BJ (cell line): ENCODE measurements around the gene GIPC3. TPM values are rescaled to one million over a fixed set of nuclear protein-coding genes. Genes with fewer than 3 reads are reported as not detected.

Source experiments
- CTCF ChIA-PET: fragments of 350-600 bp; formaldehyde crosslinking; extraction: SDS; loops from one replicate; lab custom pipeline; 2021; ENCODE audit warnings: antibody characterized with exemption, inconsistent platforms; lab: Yijun Ruan, JAX
- POLR2A ChIA-PET: fragments of 300-600 bp; sonication (Branson Sonifier 250); formaldehyde crosslinking; extraction: SDS; loops from one replicate; lab custom pipeline; 2021; ENCODE audit warnings: antibody characterized with exemption; lab: Charles Lee
- DNase-seq: peaks from one replicate; pipeline ENCODE4 v3.0.0-alpha.2; 2011; ENCODE audit warnings: low read depth
- H3K27me3 ChIP-seq: 2 replicates; pipeline ENCODE4 v1.6.0; 2011; ENCODE audit warnings: low read length; ENCODE audit not compliant: control insufficient read depth, insufficient read depth
- H3K36me3 ChIP-seq: 2 replicates; pipeline ENCODE4 v1.5.1; 2011; ENCODE audit warnings: low read length; ENCODE audit not compliant: control insufficient read depth, insufficient read depth
- H3K4me3 ChIP-seq: 2 replicates; pipeline ENCODE4 v1.5.1; 2011; ENCODE audit warnings: low read depth, mild to moderate bottlenecking, control low read depth, low read length
- CTCF ChIP-seq: IDR thresholded peaks from 2 replicates; pipeline ENCODE4 v1.5.1; 2011; ENCODE audit warnings: low read depth, mild to moderate bottlenecking, control low read depth, inconsistent platforms, low read length, moderate library complexity; ENCODE audit not compliant: insufficient read depth
- polyA plus RNA-seq: library from polyadenylated mRNA; depleted of rRNA; stranded (reverse); fragments of >200 nt; gene quantifications from 2 replicates; pipeline ENCODE4 v1.2.3, GENCODE V29; 2011

The GIPC3 gene
- polyA plus RNA-seq, 1 experiment, result 0.63 TPM

- Histone ChIP-seq H3K36me3 (peaks cover 4% of the 10 kb centered on the region; the same call in 1 of the 2 replicates), H3K4me3 (peak overlapping the region; percentile 68), H3K27me3 (no peaks in the 10 kb centered on the region)
- POLR2A ChIA-PET, result no interaction called here
- no peak for DNase-seq
- no peak for TF ChIP-seq CTCF
- CTCF ChIA-PET, result no interaction called here
These were observed 21.0 kb downstream of the GIPC3 start for GRCh38 chr19:3606174-3606689.

GRCh38 chr19:3606690-3607289, 21.5 kb downstream of the GIPC3 start, which contains the start of gene TBXA2R:
TSS of gene TBXA2R (minus strand) at chr19:3606875. CDS start at chr19:3600634, 6,241 bp downstream.
- DNase-seq, result no peak
- TF ChIP-seq CTCF, result no peak
- peak within 1 kb of the TSS; percentile 68 for H3K4me3 ChIP-seq
- POLR2A ChIA-PET, result no interaction called here
- H3K27me3 ChIP-seq, result no peaks in the 10 kb centered on the region
- H3K36me3 ChIP-seq, result peaks cover 7% of the 10 kb centered on the region
- CTCF ChIA-PET, result interaction anchor here (1.2 kb wide), 1 partner anchor 12 kb away, joined by 3 read pairs; no protein-coding TSS in a partner anchor

GRCh38 chr19:3607303-3608078, 22.2 kb downstream of the GIPC3 start:
- H3K27me3 ChIP-seq, result no peaks in the 10 kb centered on the region
- TF ChIP-seq CTCF, result no peak
- no peak for DNase-seq
- CTCF ChIA-PET, result interaction anchor here (1.2 kb wide), 2 partner anchors 11 to 99 kb away, joined by 3 read pairs; no protein-coding TSS in a partner anchor
- H3K36me3 ChIP-seq, result peaks cover 12% of the 10 kb centered on the region
- peak overlapping the region; percentile 68 for H3K4me3 ChIP-seq
- POLR2A ChIA-PET, result no interaction called here

- ChIA-PET POLR2A (no interaction called here), CTCF (interaction anchor here (0.9 to 1.9 kb wide), 6 partner anchors 10 to 303 kb away, joined by 3 to 9 read pairs (median 3); partner anchors contain the start of gene GIPC3)
- no peaks in the 10 kb centered on the region for H3K27me3 ChIP-seq
- no peak for TF ChIP-seq CTCF
- DNase-seq, result no peak
- H3K4me3 ChIP-seq, result no peak overlapping the region
- H3K36me3 ChIP-seq, result peaks cover 15% of the 10 kb centered on the region
These were observed 22.9 kb downstream of the GIPC3 start for GRCh38 chr19:3608079-3608641.
